Activated CD8-positive, alpha-beta T cell treated with anti-CD3 and anti-CD28 coated beads for 36 hours (primary cell): ENCODE data around the gene SPECC1. TPM values are rescaled to one million over a fixed set of nuclear protein-coding genes. Genes with fewer than 3 reads are reported as not detected.

Experiments
- ATAC-seq: fragments of 200-7000 bp; cut with Tn5 transposase; one replicate; pipeline ENCODE4 v1.10.0; 2021; ENCODE audit warnings: mild to moderate bottlenecking, moderate library complexity
- CTCF ChIA-PET: fragments of 350-600 bp; sonication (Branson Sonifier 250); formaldehyde crosslinking; loops from one replicate; lab custom pipeline; 2021; ENCODE audit warnings: antibody characterized with exemption; lab: Charles Lee
- POLR2A ChIA-PET: fragments of 350-600 bp; sonication (Branson Sonifier 250); formaldehyde crosslinking; loops from one replicate; lab custom pipeline; 2021; ENCODE audit warnings: antibody characterized with exemption; lab: Charles Lee
- DNase-seq: peaks from one replicate; pipeline ENCODE4 v3.0.0-alpha.2; 2020
- H3K27ac Mint-ChIP-seq: one replicate; pipeline ENCODE4 v1.8.0; 2021; ENCODE audit warnings: mild to moderate bottlenecking, mixed read lengths
- H3K27me3 Mint-ChIP-seq: one replicate; pipeline ENCODE4 v1.8.0; 2021; ENCODE audit warnings: mixed read lengths
- H3K36me3 Mint-ChIP-seq: one replicate; pipeline ENCODE4 v1.8.0; 2021; ENCODE audit warnings: low read depth, mixed read lengths
- H3K4me1 Mint-ChIP-seq: one replicate; pipeline ENCODE4 v1.8.0; 2021; ENCODE audit warnings: low read depth, mixed read lengths
- H3K4me3 Mint-ChIP-seq: one replicate; pipeline ENCODE4 v1.8.0; 2021; ENCODE audit warnings: mild to moderate bottlenecking, moderate library complexity, mixed read lengths
- H3K9me3 Mint-ChIP-seq: one replicate; pipeline ENCODE4 v1.8.0; 2021; ENCODE audit warnings: mixed read lengths
- intact Hi-C: fragments of 100-400 bp; cut with micrococcal nuclease; formaldehyde crosslinking; loops from one replicate; pipeline ENCODE4 v1.10.0; 2022
- total RNA-seq, 2 experiments: library from RNA; stranded (reverse); gene quantifications; one replicate each; pipeline ENCODE4 v1.2.3, GENCODE V29; 2021
- TF ChIP-seq, protein P1 (sequence below): fragments of 200-600 bp; IDR thresholded peaks from one replicate; pipeline ENCODE4 v1.8.0; 2022; ENCODE audit warnings: antibody characterized with exemption, mild to moderate bottlenecking

Gene SPECC1
- total RNA-seq, 2 experiments from 2014 or later, result 9.9 to 10.3 TPM

DNA sequence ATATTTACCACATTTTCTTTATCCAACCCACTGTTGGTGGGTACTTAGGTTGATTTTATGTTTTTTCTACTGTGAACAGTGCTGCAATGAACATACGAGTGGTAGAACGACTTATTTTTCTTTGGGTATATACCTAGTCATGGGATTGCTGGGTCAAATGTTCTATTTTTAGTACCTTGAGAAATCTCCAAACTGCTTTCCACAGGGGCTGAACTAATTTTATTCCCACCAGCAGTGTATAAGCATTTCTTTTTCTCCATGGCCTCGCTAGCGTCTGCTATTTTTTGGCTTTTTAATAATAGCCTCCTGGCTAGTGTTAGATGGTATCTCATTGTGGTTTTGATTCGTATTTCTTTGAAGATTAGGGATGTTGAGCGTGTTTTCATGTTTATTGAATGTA lies 255.8 kb downstream of the SPECC1 start:
- ATAC-seq (no peak), DNase-seq (no peak)
- H3K4me3 Mint-ChIP-seq, result no peak overlapping the region
- ChIA-PET POLR2A (no interaction called here), CTCF (no interaction called here)
- H3K4me1 Mint-ChIP-seq, result peaks cover 57% of the 10 kb centered on the region
- no peaks in the 10 kb centered on the region for H3K36me3 Mint-ChIP-seq
- intact Hi-C loops, result no loop called here
- TF ChIP-seq, protein P1, sequence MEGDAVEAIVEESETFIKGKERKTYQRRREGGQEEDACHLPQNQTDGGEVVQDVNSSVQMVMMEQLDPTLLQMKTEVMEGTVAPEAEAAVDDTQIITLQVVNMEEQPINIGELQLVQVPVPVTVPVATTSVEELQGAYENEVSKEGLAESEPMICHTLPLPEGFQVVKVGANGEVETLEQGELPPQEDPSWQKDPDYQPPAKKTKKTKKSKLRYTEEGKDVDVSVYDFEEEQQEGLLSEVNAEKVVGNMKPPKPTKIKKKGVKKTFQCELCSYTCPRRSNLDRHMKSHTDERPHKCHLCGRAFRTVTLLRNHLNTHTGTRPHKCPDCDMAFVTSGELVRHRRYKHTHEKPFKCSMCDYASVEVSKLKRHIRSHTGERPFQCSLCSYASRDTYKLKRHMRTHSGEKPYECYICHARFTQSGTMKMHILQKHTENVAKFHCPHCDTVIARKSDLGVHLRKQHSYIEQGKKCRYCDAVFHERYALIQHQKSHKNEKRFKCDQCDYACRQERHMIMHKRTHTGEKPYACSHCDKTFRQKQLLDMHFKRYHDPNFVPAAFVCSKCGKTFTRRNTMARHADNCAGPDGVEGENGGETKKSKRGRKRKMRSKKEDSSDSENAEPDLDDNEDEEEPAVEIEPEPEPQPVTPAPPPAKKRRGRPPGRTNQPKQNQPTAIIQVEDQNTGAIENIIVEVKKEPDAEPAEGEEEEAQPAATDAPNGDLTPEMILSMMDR, result no peak
- no peaks in the 10 kb centered on the region for H3K27me3 Mint-ChIP-seq
- no peaks in the 10 kb centered on the region for H3K9me3 Mint-ChIP-seq
- H3K27ac Mint-ChIP-seq, result no peak overlapping the region

DNA sequence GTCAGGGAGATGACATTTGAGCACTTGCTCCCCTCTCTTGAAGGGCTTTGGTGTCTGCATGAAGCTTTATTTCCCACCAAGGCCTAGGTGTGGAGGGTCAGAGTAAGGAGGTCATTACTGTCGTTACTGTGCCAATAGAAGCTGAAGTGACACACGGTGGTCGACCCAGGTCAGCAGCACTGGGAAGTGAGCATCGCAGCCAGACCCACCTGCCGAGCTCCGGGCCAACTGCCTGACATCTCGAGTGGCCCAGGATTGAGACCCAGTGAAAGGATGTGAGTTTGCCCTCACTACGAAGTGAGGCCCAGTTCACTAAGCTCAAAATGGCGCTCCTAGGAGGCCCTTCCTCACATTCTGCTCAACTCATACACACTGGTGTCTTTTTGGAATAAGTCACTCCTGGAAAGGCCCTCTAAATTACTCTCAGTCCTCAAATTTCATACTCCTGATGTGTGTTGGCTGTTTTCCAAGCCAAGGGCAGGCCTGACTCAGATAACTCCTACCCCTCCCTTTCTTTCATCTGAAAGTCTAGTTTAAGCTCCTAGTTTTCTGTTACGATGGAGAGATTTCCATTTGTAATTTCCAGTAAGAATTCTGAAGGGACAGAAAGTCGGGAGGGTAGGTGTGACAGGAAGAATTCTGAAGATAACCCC lies 257.8 kb downstream of the SPECC1 start:
- intact Hi-C loops, result no loop called here
- no peaks in the 10 kb centered on the region for H3K27me3 Mint-ChIP-seq
- TF ChIP-seq, protein P1, result no peak
- H3K27ac Mint-ChIP-seq, result no peak overlapping the region
- H3K4me1 Mint-ChIP-seq, result peaks cover 70% of the 10 kb centered on the region
- no peak for DNase-seq
- no peaks in the 10 kb centered on the region for H3K9me3 Mint-ChIP-seq
- no peaks in the 10 kb centered on the region for H3K36me3 Mint-ChIP-seq
- ChIA-PET POLR2A (no interaction called here), CTCF (interaction anchor here (1.5 to 1.6 kb wide), 2 partner anchors 11 to 32 kb away, joined by 4 read pairs; no protein-coding TSS in a partner anchor)
- no peak for ATAC-seq
- H3K4me3 Mint-ChIP-seq, result no peak overlapping the region

DNA sequence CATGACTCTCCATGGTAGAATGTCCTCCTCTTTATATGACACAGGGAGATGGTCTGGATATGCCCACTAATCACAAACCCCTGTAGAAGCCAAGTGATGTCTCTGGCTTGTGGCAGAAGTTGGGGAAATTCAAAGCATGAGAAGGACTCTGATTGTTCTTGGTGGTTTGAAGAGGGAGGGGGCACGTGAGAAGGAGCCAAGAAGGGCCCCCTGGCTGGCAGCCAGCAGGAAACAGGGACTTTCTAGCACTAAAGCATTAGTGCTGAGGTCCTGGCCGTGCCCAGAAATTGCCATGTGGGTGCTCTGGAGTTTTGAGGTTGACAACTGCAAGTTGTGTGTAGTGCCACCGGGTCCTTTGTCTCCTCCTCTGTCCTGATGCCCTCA lies 258.3 kb downstream of the SPECC1 start:
- peak; percentile 68 for DNase-seq
- Mint-ChIP-seq H3K27ac (no peak overlapping the region), H3K36me3 (peaks cover 2% of the 10 kb centered on the region), H3K4me3 (no peak overlapping the region), H3K4me1 (peaks cover 70% of the 10 kb centered on the region), H3K27me3 (no peaks in the 10 kb centered on the region), H3K9me3 (no peaks in the 10 kb centered on the region)
- CTCF ChIA-PET, result interaction anchor here (1.5 to 1.6 kb wide), 2 partner anchors 11 to 33 kb away, joined by 4 read pairs; no protein-coding TSS in a partner anchor
- ATAC-seq, result peak; percentile 52
- POLR2A ChIA-PET, result no interaction called here
- TF ChIP-seq, protein P1, result no peak
- intact Hi-C loops, result no loop called here

DNA sequence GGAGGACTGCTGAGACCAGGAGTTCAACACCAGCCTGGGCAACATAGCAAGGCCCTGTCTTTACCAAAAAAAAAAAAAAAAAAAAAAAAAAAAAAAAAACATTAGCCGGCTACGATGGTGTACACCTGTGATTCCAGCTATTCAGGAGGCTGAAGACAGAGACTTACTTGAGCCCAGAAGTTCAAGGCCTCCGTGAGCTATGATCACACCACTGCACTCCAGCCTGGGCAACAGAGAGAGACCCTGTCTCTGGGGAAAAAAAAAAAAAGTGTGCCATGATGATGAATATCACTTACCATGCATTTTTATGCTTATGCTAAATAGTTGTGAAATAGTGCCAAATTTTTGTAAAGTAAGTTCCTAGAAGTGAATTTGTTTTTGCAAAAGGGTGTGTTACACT lies 261.2 kb downstream of the SPECC1 start:
- DNase-seq (no peak), ATAC-seq (no peak)
- Mint-ChIP-seq H3K27me3 (no peaks in the 10 kb centered on the region), H3K36me3 (peaks cover 5% of the 10 kb centered on the region), H3K9me3 (no peaks in the 10 kb centered on the region), H3K4me1 (peaks cover 74% of the 10 kb centered on the region), H3K4me3 (no peak overlapping the region), H3K27ac (no peak overlapping the region)
- intact Hi-C loops, result no loop called here
- CTCF ChIA-PET, result no interaction called here
- POLR2A ChIA-PET, result interaction anchor here (0.6 kb wide), 1 partner anchor 17 kb away, joined by 5 read pairs; no protein-coding TSS in a partner anchor
- TF ChIP-seq, protein P1, result no peak

DNA sequence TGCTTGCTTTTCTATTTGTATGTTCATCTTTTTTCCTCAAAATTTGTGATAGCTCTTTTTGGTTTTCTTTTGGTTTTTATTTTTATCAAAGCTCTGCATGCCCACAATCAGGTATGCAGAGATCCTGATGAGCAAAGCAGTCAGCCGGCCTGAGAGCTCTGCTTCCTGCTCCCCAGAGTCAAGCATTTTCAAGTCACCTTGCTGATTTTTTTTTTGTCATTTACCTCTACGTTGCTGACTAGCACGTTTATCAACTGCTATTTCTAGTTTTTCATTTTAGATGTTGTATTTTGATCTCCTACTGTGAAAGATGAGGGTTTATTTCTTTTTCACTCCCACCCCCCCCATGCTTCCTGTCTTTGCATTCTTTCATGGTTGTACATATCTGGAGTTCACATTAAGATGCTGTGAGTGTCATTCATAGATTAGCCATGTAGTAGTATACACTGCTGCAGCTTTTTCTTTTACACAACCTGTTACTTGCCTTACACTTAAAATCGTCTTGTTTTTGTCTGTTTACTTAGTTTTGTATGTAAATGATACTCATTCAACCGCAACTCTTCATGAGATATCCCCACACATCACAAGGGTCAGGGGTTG lies 262.0 kb downstream of the SPECC1 start:
- DNase-seq (no peak), ATAC-seq (peak; percentile 51)
- Mint-ChIP-seq H3K4me3 (peak overlapping the region; percentile 6), H3K27ac (peak overlapping the region; percentile 78), H3K9me3 (no peaks in the 10 kb centered on the region), H3K27me3 (no peaks in the 10 kb centered on the region), H3K4me1 (peaks cover 81% of the 10 kb centered on the region), H3K36me3 (peaks cover 5% of the 10 kb centered on the region)
- CTCF ChIA-PET, result interaction anchor here (1.4 kb wide), 1 partner anchor 44 kb away, joined by 4 read pairs; no protein-coding TSS in a partner anchor
- TF ChIP-seq, protein P1, result no peak
- POLR2A ChIA-PET, result interaction anchor here (0.7 kb wide), 1 partner anchor 26 kb away, joined by 3 read pairs; no protein-coding TSS in a partner anchor
- intact Hi-C loops, result no loop called here
